Vagina (tissue), 2 donors: ENCODE measurements around the gene SNUPN. TPM values are rescaled to one million over a fixed set of nuclear protein-coding genes. Genes with fewer than 3 reads are reported as not detected.
A peak's percentile ranks its signal among the peaks of the same experiment; 100 is the strongest.

Source experiments
- DNase-seq, 2 donors: peaks; one replicate each; pipeline ENCODE4 v3.0.0-alpha.2; 2017; ENCODE audit errors: extremely low spot score in 2 of 2
- H3K27ac ChIP-seq: fragments of 200-600 bp; sonication (generic); one replicate; pipeline ENCODE4 v1.5.1; 2019
- H3K27me3 ChIP-seq: fragments of 200-600 bp; sonication (generic); one replicate; pipeline ENCODE4 v1.5.1; 2019
- H3K36me3 ChIP-seq, 2 donors: fragments of 200-600 bp; sonication (generic); one replicate each; pipeline ENCODE4 v1.5.1; 2017 to 2019
- H3K4me1 ChIP-seq: fragments of 200-600 bp; sonication (generic); one replicate; pipeline ENCODE4 v1.5.1; 2019
- H3K4me3 ChIP-seq, 2 donors: fragments of 200-600 bp; sonication (generic); 1 replicate in 1 of 2; 2 replicates in 1 of 2; pipeline ENCODE4 v1.5.1; 2016 to 2019
- H3K9me3 ChIP-seq: fragments of 200-600 bp; sonication (generic); one replicate; pipeline ENCODE4 v1.5.1; 2019
- POLR2A ChIP-seq, 2 donors: fragments of 450-650 bp; IDR thresholded peaks; one replicate each; pipeline ENCODE4 v1.6.1; 2017; ENCODE audit warnings: antibody characterized with exemption in 2 of 2, mild to moderate bottlenecking in 2 of 2, moderate library complexity in 2 of 2
- POLR2AphosphoS5 ChIP-seq, 2 donors: sonication (generic); formaldehyde crosslinking; IDR thresholded peaks; one replicate each; pipeline ENCODE4 v1.9.0; 2017; ENCODE audit warnings: antibody characterized with exemption in 2 of 2, mild to moderate bottlenecking in 2 of 2, low read depth in 1 of 2; ENCODE audit not compliant: insufficient read depth in 1 of 2
- intact Hi-C: fragments of 100-400 bp; cut with DNase I; formaldehyde crosslinking; loops from one replicate; pipeline ENCODE4 v1.15.1; 2023
- total RNA-seq: library from RNA; depleted of rRNA; stranded (reverse); fragments of >200 nt; gene quantifications from one replicate; pipeline ENCODE4 v1.2.3, GENCODE V29; 2016
- TF ChIP-seq, protein P1 (sequence below), 3 experiments: fragments of 450-650 bp in 2 of 3; fragments of 200-600 bp in 1 of 3; sonication (generic) in 1 of 3; IDR thresholded peaks; one replicate each; pipeline ENCODE4 v1.5.1; 2017 to 2019; ENCODE audit warnings: antibody characterized with exemption in 3 of 3, mild to moderate bottlenecking in 2 of 3, moderate library complexity in 2 of 3

The SNUPN gene
- total RNA-seq, 1 donor from 2014 or later = 21.9 TPM

DNA sequence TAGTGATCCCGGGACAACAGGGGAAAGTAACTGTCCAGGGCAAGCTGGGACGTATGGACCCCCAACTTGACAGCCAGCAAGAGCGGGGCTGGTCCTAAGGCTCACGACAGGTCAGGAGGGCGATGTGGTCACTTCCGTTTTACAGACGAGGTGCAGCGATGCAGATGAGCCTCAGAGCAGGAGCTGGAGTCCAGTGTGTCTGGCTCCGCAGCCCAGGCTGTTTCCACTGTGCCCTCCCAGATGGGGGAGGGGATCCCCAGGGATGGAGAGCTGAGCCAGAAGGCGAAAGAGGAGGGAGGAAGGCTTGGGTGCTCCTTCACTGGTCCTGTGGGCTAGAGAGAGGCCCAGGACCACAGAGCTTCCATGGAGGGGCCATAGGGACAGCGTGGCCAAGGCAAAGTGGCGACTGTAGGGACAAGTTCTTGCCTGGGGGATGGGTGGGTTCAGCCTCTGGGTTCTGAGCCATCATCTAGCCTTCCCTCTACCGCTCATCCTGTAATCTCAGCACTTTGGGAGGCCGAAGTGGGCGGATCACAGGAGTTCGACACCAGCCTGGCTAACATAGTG is 27.9 kb upstream of the SNUPN start:
- TF ChIP-seq, protein P1, sequence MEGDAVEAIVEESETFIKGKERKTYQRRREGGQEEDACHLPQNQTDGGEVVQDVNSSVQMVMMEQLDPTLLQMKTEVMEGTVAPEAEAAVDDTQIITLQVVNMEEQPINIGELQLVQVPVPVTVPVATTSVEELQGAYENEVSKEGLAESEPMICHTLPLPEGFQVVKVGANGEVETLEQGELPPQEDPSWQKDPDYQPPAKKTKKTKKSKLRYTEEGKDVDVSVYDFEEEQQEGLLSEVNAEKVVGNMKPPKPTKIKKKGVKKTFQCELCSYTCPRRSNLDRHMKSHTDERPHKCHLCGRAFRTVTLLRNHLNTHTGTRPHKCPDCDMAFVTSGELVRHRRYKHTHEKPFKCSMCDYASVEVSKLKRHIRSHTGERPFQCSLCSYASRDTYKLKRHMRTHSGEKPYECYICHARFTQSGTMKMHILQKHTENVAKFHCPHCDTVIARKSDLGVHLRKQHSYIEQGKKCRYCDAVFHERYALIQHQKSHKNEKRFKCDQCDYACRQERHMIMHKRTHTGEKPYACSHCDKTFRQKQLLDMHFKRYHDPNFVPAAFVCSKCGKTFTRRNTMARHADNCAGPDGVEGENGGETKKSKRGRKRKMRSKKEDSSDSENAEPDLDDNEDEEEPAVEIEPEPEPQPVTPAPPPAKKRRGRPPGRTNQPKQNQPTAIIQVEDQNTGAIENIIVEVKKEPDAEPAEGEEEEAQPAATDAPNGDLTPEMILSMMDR (IDR thresholded peaks at IDR 0.05) = no peak
- TF ChIP-seq POLR2AphosphoS5 (IDR thresholded peaks at IDR 0.05; ENCODE audit: insufficient read depth in 1 of 2, low read depth in 1 of 2) (no peak), POLR2A (IDR thresholded peaks at IDR 0.05) (no peak)
- Histone ChIP-seq H3K4me3 (peak overlapping the region; percentile 31 to 70), H3K9me3 (no peaks in the 10 kb centered on the region), H3K27ac (peak overlapping the region; percentile 93), H3K36me3 (peaks cover 0 to 14% of the 10 kb centered on the region in 2 donors), H3K27me3 (no peaks in the 10 kb centered on the region), H3K4me1 (peaks cover 91% of the 10 kb centered on the region)
- intact Hi-C loops = loop anchor here (10.0 kb wide), 1 partner anchor 199 kb away; the partner anchor contains the start of gene SIN3A
- DNase-seq = no peak

DNA sequence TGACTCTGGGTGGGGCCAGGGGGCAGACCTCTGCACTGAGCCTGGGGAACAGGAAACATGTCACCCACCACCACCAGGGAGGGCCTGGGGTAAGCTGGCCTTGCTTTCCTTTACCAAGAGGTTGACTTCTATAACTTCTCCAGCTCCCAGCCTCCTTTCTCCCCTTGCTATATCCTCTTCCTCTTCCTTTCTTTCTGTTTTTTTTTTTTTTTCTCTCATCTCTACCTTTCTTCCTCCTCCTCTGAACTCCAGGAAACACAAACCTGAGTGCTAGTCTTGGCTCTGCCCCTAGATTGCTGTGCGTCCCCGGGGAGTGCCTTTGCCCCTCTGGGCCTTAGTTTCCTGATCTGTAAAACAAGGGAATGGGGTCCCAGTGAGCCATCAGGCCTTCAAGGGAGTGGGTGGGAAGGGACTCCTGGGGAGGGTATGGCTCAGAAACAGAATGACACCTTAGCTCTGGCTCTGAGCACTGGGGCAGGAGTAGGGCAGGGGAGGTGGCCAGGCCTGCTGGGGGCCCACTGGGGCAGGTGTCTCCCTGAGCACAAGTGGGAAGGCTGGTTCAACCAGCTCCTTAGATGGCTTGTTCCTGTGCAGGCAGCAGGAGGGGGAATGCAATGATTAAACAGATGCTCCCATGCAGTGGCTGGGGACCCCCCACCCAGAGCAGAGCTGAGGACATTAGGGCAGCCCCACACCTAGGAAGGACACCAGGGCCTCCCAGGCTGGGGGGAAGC is 26.5 kb upstream of the SNUPN start:
- TF ChIP-seq POLR2A (IDR thresholded peaks at IDR 0.05) = no peak
- intact Hi-C loops = loop anchor here (10.0 kb wide), 1 partner anchor 197 kb away; the partner anchor contains the start of gene SIN3A
- peak overlapping the region; percentile 67 to 70 for H3K4me3 ChIP-seq

DNA sequence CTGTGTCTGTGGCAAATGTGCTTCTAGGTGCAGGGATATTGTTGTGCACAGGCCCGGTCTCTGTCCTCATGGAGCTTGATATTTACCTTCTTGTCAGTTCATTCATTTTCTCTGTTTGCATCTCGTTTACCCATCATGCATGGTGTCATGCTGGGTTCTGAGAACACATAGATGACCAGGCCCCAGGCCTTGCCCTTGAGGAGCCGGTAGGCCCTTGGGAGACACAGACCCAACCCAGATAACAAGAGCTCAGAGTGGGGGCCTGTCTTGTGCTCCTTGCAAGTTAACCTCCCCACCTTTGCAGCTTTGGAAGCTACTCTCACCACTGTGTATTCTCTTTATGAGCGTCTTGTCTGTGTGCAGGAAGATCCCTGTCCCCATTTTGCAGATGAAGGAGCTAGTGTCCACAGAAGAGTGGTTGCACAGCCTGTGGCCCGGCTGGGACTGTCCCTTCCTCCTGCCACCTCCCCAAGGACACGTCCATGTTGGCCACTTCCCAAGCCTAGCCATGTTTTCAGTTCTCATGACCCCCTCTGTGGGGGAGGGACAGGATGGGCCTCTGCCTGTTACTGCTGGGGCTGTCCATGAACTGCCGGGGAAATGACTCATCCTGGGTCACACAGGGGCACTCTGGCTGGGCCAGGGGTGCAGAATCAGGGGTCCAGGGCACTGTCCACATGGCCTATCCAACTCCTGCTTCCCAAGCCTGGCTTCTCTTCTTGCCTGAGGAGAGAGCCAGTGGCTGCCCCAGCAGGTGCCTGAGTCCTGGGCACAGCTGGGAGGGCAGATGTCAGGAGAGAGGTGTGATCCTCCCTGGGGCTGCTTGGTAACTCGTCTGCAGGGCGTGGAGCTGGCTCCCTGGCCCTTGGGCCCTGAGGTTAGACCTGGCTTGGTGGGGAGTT is 25.6 kb upstream of the SNUPN start:
- TF ChIP-seq POLR2AphosphoS5 (IDR thresholded peaks at IDR 0.05; ENCODE audit: insufficient read depth in 1 of 2, low read depth in 1 of 2) (peak in 1 of 2 donors; percentile 45), POLR2A (IDR thresholded peaks at IDR 0.05) (no peak)
- DNase-seq = no peak
- peaks cover 87% of the 10 kb centered on the region for H3K4me1 ChIP-seq

More for the DNA sequence above, 26.5 kb upstream of the SNUPN start:
- H3K27me3 ChIP-seq = no peaks in the 10 kb centered on the region
- H3K9me3 ChIP-seq = no peaks in the 10 kb centered on the region
- H3K4me1 ChIP-seq = peaks cover 86% of the 10 kb centered on the region
- no peak for DNase-seq
- peak overlapping the region; percentile 93 for H3K27ac ChIP-seq
- H3K36me3 ChIP-seq = peaks cover 0 to 10% of the 10 kb centered on the region in 2 donors

GRCh38 chr15:75649848-75650247 is 24.3 kb upstream of the SNUPN start:
- H3K27me3 ChIP-seq = no peaks in the 10 kb centered on the region
- peaks cover 80% of the 10 kb centered on the region for H3K4me1 ChIP-seq
- TF ChIP-seq, protein P1 (IDR thresholded peaks at IDR 0.05) = no peak
- TF ChIP-seq POLR2AphosphoS5 (IDR thresholded peaks at IDR 0.05; ENCODE audit: insufficient read depth in 1 of 2, low read depth in 1 of 2) (no peak), POLR2A (IDR thresholded peaks at IDR 0.05) (no peak)
- no peak for DNase-seq
- H3K4me3 ChIP-seq = peak overlapping the region; percentile 67 to 70
- H3K27ac ChIP-seq = peak overlapping the region; percentile 93
- intact Hi-C loops = loop anchor here (10.0 kb wide), 1 partner anchor 195 kb away; the partner anchor contains the start of gene SIN3A
- H3K36me3 ChIP-seq = peaks cover 0 to 7% of the 10 kb centered on the region in 2 donors
- no peaks in the 10 kb centered on the region for H3K9me3 ChIP-seq

More for the DNA sequence above, 25.6 kb upstream of the SNUPN start:
- peaks cover 0 to 7% of the 10 kb centered on the region in 2 donors for H3K36me3 ChIP-seq
- peak overlapping the region; percentile 93 for H3K27ac ChIP-seq
- intact Hi-C loops = loop anchor here (10.0 kb wide), 1 partner anchor 196 kb away; the partner anchor contains the start of gene SIN3A
- peak overlapping the region; percentile 67 to 70 for H3K4me3 ChIP-seq
- H3K9me3 ChIP-seq = no peaks in the 10 kb centered on the region
- no peaks in the 10 kb centered on the region for H3K27me3 ChIP-seq

- H3K4me3 ChIP-seq = peak overlapping the region; percentile 67 to 70
- H3K27ac ChIP-seq = peak overlapping the region; percentile 93
- intact Hi-C loops = no loop called here
- no peaks in the 10 kb centered on the region for H3K27me3 ChIP-seq
- H3K4me1 ChIP-seq = peaks cover 74% of the 10 kb centered on the region
- H3K9me3 ChIP-seq = no peaks in the 10 kb centered on the region
- peaks cover 0 to 7% of the 10 kb centered on the region in 2 donors for H3K36me3 ChIP-seq
- TF ChIP-seq POLR2A (IDR thresholded peaks at IDR 0.05) (no peak), POLR2AphosphoS5 (IDR thresholded peaks at IDR 0.05; ENCODE audit: insufficient read depth in 1 of 2, low read depth in 1 of 2) (no peak)
- TF ChIP-seq, protein P1 (IDR thresholded peaks at IDR 0.05) = no peak
- peak in 1 of 2 donors; percentile 86 for DNase-seq
Observed at GRCh38 chr15:75649045-75649761, 23.7 kb upstream of the SNUPN start.
